GM12878 (cell line): Measurements from ENCODE around the gene SOX18. TPM values are rescaled to one million over a fixed set of nuclear protein-coding genes. Genes with fewer than 3 reads are reported as not detected.

Experiments
- ATAC-seq: fragments of 200-7000 bp; cut with Tn5 transposase; 3 replicates; pipeline ENCODE4 v1.9.1; 2020; ENCODE audit warnings: mild to moderate bottlenecking, moderate library complexity
- BruUV-seq: library from RNA; stranded (reverse); fragments of 400-500 nt; replicated peaks from 2 replicates; lab custom pipeline; 2021; lab: Mats Ljungman, UMichigan
- CTCF ChIA-PET: fragments of 300-600 bp; sonication (Branson Sonifier 250); formaldehyde crosslinking; extraction: SDS; loops from one replicate; lab custom pipeline; 2021; ENCODE audit warnings: inconsistent platforms; lab: Yijun Ruan, JAX
- POLR2A ChIA-PET: fragments of 350-600 bp; formaldehyde crosslinking; extraction: SDS; loops from one replicate; lab custom pipeline; 2021; ENCODE audit warnings: inconsistent platforms; lab: Charles Lee
- RAD21 ChIA-PET: fragments of 300-600 bp; sonication (Branson Sonifier 250); formaldehyde crosslinking; loops from one replicate; lab custom pipeline; 2023; ENCODE audit warnings: antibody characterized with exemption; ENCODE audit not compliant: unreplicated experiment; lab: Charles Lee
- SMC1A ChIA-PET: fragments of 300-600 bp; sonication (Branson Sonifier 250); formaldehyde crosslinking; loops from one replicate; lab custom pipeline; 2023; ENCODE audit not compliant: unreplicated experiment, uncharacterized antibody; lab: Charles Lee
- DNase-seq: peaks from one replicate; pipeline ENCODE4 v3.0.0-alpha.2; 2011; ENCODE audit warnings: low read depth, low spot score
- FAIRE-seq: peaks from 3 replicates; lab custom pipeline; 2011; peaks lifted over from hg19 to GRCh38; lab: Jason Lieb, UNC
- H2AFZ ChIP-seq: 2 replicates; pipeline ENCODE4 v1.6.0; 2011; ENCODE audit warnings: low read depth, low read length, control low read depth; ENCODE audit not compliant: control insufficient read depth
- H3K27ac ChIP-seq: 2 replicates; pipeline ENCODE4 v1.5.1; 2011; ENCODE audit warnings: control low read depth; ENCODE audit not compliant: control insufficient read depth, insufficient read depth
- H3K27me3 ChIP-seq, 2 experiments: replicated peaks in 1 of 2; 2 replicates each; pipeline versions ENCODE4 v1.6.0 to v1.6.1; 2011; ENCODE audit warnings: low read length in 1 of 2; ENCODE audit not compliant: control insufficient read depth in 2 of 2, insufficient read depth in 2 of 2
- H3K36me3 ChIP-seq, 2 experiments: 2 replicates each; pipeline ENCODE4 v1.5.1; 2011; ENCODE audit warnings: low read length in 1 of 2; ENCODE audit not compliant: control insufficient read depth in 2 of 2, insufficient read depth in 2 of 2
- H3K4me1 ChIP-seq: 2 replicates; pipeline ENCODE4 v1.6.1; 2011; ENCODE audit warnings: mild to moderate bottlenecking, low read length, moderate library complexity, mixed read lengths; ENCODE audit not compliant: control insufficient read depth, insufficient read depth
- H3K4me2 ChIP-seq: 2 replicates; pipeline ENCODE4 v1.6.0; 2011; ENCODE audit warnings: control low read depth; ENCODE audit not compliant: control insufficient read depth, insufficient read depth
- H3K4me3 ChIP-seq: fragments of 200-600 bp; sonication (generic); 2 replicates; pipeline ENCODE4 v1.5.1; 2016
- H3K79me2 ChIP-seq: 2 replicates; pipeline ENCODE4 v1.6.0; 2011; ENCODE audit warnings: low read length; ENCODE audit not compliant: control insufficient read depth, insufficient read depth
- H3K9ac ChIP-seq: 2 replicates; pipeline ENCODE4 v1.8.0; 2011; ENCODE audit warnings: low read length, control low read depth, mixed read lengths; ENCODE audit not compliant: control insufficient read depth, insufficient read depth
- H3K9me3 ChIP-seq: replicated peaks from 3 replicates; pipeline ENCODE4 v1.5.1; 2011; ENCODE audit warnings: mild to moderate bottlenecking, low read length; ENCODE audit not compliant: control insufficient read depth, insufficient read depth
- H4K20me1 ChIP-seq: 2 replicates; pipeline ENCODE4 v1.6.0; 2011; ENCODE audit not compliant: control insufficient read depth, insufficient read depth
- BMI1 ChIP-seq: fragments of 450-650 bp; IDR thresholded peaks from 2 replicates; pipeline ENCODE4 v1.6.1; 2016; ENCODE audit warnings: mild to moderate bottlenecking, moderate library complexity, borderline replicate concordance
- GATAD2B ChIP-seq: fragments of 450-650 bp; conservative IDR thresholded peaks from 2 replicates; pipeline ENCODE4 v1.6.1; 2017; ENCODE audit warnings: low read depth, mild to moderate bottlenecking, moderate library complexity
- MEF2B ChIP-seq: fragments of 450-650 bp; IDR thresholded peaks from 2 replicates; pipeline ENCODE4 v1.6.1; 2018; ENCODE audit warnings: mild to moderate bottlenecking, moderate library complexity; ENCODE audit not compliant: partially characterized antibody, poor library complexity, severe bottlenecking
- RAD51 ChIP-seq: fragments of 450-650 bp; IDR thresholded peaks from 2 replicates; pipeline ENCODE4 v1.6.1; 2016; ENCODE audit warnings: moderate library complexity, mild to moderate bottlenecking, inconsistent platforms
- WGBS: methylation state at CpG from one replicate; pipeline ENCODE4 v1.1.6; 2016; ENCODE audit warnings: low lambda C conversion rate; ENCODE audit not compliant: insufficient replicate concordance, insufficient coverage; ENCODE audit errors: missing lambda C conversion rate; 5-methylcytosine and 5-hydroxymethylcytosine counted together
- in situ Hi-C: fragments of 300-500 bp; cut with MboI; formaldehyde crosslinking; loops from 9 replicates; pipeline ENCODE4 v1.14.3; 2018; ENCODE audit warnings: mixed read lengths
- intact Hi-C: fragments of 100-400 bp; cut with micrococcal nuclease; formaldehyde crosslinking; loops from one replicate; pipeline ENCODE4 v1.14.2; 2022; ENCODE audit not compliant: unreplicated experiment
- polyA plus RNA-seq, 11 experiments: library from polyadenylated mRNA; depleted of rRNA in 4 of 11; unstranded in 6 of 11; stranded (reverse) in 5 of 11; fragments of >200 nt; fragmentation: Nextera tagmentation in 4 of 11; fragmentation: Illumina TruSeq in 1 of 11; extraction: Ambion mirVana in 4 of 11; extraction: Trizol in 1 of 11; gene quantifications; 1 replicate in 1 of 11; 2 replicates in 10 of 11; pipeline versions ENCODE4 v1.2.1 to v1.2.3, GENCODE V29; 2011 to 2016; ENCODE audit warnings: inconsistent platforms in 2 of 11, missing spikeins in 2 of 11, low read depth in 1 of 11
- total RNA-seq, 4 experiments: library from RNA; depleted of rRNA in 3 of 4; stranded (reverse); fragments of >200 nt in 3 of 4; fragmentation: Illumina TruSeq in 1 of 4; extraction: Trizol in 1 of 4; gene quantifications; 2 replicates each; pipeline versions ENCODE4 v1.2.1 to v1.2.3, GENCODE V29; 2013 to 2021
- TF ChIP-seq, protein P1 (sequence below): fragments of 450-650 bp; IDR thresholded peaks from 2 replicates; pipeline ENCODE4 v1.6.1; 2017; ENCODE audit warnings: mild to moderate bottlenecking
- TF ChIP-seq, protein P2 (sequence below): fragments of 450-650 bp; IDR thresholded peaks from 2 replicates; pipeline ENCODE4 v1.6.1; 2016; ENCODE audit warnings: mild to moderate bottlenecking

Gene SOX18
- total and polyA plus RNA-seq, 10 of the 15 experiments (the other 5 are each of a cell fraction or from before 2014, with no cell fraction given), result 0.05 to 5.6 (median 0.28) TPM; not detected in 3

DNA sequence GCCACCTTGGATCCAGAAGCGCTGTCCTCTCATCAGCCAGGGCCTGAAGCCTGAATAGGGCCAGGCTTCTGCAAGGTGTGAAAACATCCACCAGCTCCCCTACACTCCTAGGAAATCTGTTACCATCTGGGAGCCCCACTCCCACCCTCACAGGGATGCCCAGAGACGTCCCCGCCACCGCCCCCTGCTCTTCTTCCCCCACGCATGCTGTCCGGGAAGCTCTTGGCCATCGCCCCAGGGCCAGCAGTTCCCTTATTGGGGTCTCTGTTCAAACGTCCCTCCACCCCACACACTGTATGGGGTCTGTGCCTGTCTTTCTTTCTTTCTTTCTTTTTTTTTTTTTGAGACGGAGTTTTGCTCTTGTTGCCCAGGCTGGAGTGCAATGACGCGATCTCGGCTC lies 26.1 kb upstream of the SOX18 start (continued):
- TF ChIP-seq, protein P1, sequence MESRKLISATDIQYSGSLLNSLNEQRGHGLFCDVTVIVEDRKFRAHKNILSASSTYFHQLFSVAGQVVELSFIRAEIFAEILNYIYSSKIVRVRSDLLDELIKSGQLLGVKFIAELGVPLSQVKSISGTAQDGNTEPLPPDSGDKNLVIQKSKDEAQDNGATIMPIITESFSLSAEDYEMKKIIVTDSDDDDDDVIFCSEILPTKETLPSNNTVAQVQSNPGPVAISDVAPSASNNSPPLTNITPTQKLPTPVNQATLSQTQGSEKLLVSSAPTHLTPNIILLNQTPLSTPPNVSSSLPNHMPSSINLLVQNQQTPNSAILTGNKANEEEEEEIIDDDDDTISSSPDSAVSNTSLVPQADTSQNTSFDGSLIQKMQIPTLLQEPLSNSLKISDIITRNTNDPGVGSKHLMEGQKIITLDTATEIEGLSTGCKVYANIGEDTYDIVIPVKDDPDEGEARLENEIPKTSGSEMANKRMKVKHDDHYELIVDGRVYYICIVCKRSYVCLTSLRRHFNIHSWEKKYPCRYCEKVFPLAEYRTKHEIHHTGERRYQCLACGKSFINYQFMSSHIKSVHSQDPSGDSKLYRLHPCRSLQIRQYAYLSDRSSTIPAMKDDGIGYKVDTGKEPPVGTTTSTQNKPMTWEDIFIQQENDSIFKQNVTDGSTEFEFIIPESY, result no peak
- TF ChIP-seq, all 136 proteins: peak for 0

DNA sequence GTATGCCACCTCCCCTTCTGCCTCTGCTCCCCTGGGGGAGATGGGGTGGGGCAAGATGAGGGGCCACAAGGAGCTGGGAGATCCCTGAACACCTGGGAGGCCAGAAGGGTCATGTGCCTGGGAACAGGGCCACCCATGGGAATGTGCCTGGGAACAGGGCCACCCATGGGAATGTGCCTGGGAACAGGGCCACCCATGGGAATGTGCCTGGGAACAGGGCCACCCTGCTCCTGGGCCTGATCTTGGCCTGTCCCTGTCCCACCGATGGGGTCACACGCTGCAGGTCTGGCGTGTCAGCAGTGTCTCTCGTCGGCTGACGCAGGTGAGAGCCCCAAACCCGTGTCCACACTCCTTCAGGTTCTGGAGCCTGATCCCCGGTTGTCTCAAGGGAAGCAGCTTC lies 25.5 kb upstream of the SOX18 start:
- FAIRE-seq, result no peak

More for the DNA sequence above, 25.5 kb upstream of the SOX18 start:
- SMC1A ChIA-PET, result no interaction called here
- TF ChIP-seq BMI1 (no peak), MEF2B (peak; percentile 69), RAD51 (no peak), GATAD2B (peak; percentile 64; the same call in 1 of the 2 replicates)
- TF ChIP-seq, protein P2, sequence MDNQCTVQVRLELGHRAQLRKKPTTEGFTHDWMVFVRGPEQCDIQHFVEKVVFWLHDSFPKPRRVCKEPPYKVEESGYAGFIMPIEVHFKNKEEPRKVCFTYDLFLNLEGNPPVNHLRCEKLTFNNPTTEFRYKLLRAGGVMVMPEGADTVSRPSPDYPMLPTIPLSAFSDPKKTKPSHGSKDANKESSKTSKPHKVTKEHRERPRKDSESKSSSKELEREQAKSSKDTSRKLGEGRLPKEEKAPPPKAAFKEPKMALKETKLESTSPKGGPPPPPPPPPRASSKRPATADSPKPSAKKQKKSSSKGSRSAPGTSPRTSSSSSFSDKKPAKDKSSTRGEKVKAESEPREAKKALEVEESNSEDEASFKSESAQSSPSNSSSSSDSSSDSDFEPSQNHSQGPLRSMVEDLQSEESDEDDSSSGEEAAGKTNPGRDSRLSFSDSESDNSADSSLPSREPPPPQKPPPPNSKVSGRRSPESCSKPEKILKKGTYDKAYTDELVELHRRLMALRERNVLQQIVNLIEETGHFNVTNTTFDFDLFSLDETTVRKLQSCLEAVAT, result peak; percentile 45; the same call in 1 of the 2 replicates
- intact Hi-C loops (no loop called here), in situ Hi-C loops (no loop called here)
- H3K27me3 ChIP-seq, result no peaks in the 10 kb centered on the region
- RAD21 ChIA-PET, result interaction anchor here (0.6 kb wide), 1 partner anchor 62 kb away, joined by 4 read pairs; no protein-coding TSS in a partner anchor
- no TSS peak for BruUV-seq
- no peak overlapping the region for H2AFZ ChIP-seq
- H3K36me3 ChIP-seq, result peaks cover 3 to 22% of the 10 kb centered on the region in 2 experiments
- DNase-seq, result no peak
- peaks cover 15% of the 10 kb centered on the region; the same call in 1 of the 2 replicates for H3K4me1 ChIP-seq
- ATAC-seq, result no peak
- no peak overlapping the region for H3K4me3 ChIP-seq
- H3K9ac ChIP-seq, result no peak overlapping the region
- no peak overlapping the region for H3K27ac ChIP-seq
- POLR2A ChIA-PET, result interaction anchor here (1.3 kb wide), 1 partner anchor 35 kb away, joined by 3 read pairs; no protein-coding TSS in a partner anchor
- peaks cover 30% of the 10 kb centered on the region for H3K79me2 ChIP-seq
- over 99% methylated on average over 8 of the region's 8 CpGs for WGBS
- CTCF ChIA-PET, result interaction anchor here (0.8 to 0.9 kb wide), 2 partner anchors 10 to 34 kb away, joined by 3 to 4 read pairs; no protein-coding TSS in a partner anchor
- H4K20me1 ChIP-seq, result no peaks in the 10 kb centered on the region
- H3K9me3 ChIP-seq, result no peaks in the 10 kb centered on the region
- H3K4me2 ChIP-seq, result no peak overlapping the region
